ENCODE results near the gene PRXL2A. TPM values are rescaled to one million over a fixed set of nuclear protein-coding genes. Genes with fewer than 3 reads are reported as not detected.

PRXL2A gene
- total RNA-seq, 1 donor from 2014 or later: 73.5 TPM

GRCh38 chr10:80468806-80469421 is 60.6 kb downstream of the PRXL2A start:
- Mint-ChIP-seq H3K9me3 (no peaks in the 10 kb centered on the region), H3K4me3 (peak overlapping the region; percentile 80), H3K27me3 (no peaks in the 10 kb centered on the region), H3K36me3 (peaks cover 12% of the 10 kb centered on the region), H3K27ac (peak overlapping the region; percentile 92), H3K4me1 (ENCODE audit: unreplicated experiment) (peaks cover 77% of the 10 kb centered on the region)
- no peak for DNase-seq (ENCODE audit: extremely low spot score, unreplicated experiment)
- TF ChIP-seq CTCF (conservative IDR thresholded peaks at IDR 0.05): no peak

DNA sequence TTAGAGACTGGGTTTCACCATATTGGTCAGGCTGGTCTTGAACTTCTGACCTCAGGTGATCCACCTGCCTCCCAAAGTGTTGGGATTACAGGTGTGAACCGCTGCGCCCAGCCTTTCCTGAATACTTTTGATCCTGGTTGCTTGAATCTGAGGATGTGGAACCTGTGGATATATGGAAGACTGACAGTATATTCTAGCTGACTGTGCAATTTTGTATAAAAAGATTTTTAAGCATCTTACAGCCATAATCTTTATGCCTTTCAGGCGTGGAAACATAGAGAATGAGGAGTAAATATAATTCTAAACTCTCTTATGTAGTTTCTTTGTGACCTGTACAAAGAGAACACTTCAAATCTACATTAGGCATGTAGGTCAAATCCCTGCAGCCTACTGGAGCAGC is 61.9 kb downstream of the PRXL2A start:
- Mint-ChIP-seq H3K4me1 (ENCODE audit: unreplicated experiment) (peaks cover 75% of the 10 kb centered on the region), H3K4me3 (no peak overlapping the region), H3K36me3 (peaks cover 18% of the 10 kb centered on the region), H3K27me3 (no peaks in the 10 kb centered on the region), H3K27ac (peak overlapping the region; percentile 93), H3K9me3 (no peaks in the 10 kb centered on the region)
- TF ChIP-seq CTCF (conservative IDR thresholded peaks at IDR 0.05): no peak
- DNase-seq (ENCODE audit: extremely low spot score, unreplicated experiment): no peak

- Mint-ChIP-seq H3K4me1 (ENCODE audit: unreplicated experiment) (peaks cover 68% of the 10 kb centered on the region), H3K9me3 (no peaks in the 10 kb centered on the region), H3K36me3 (peaks cover 15% of the 10 kb centered on the region), H3K27ac (peak overlapping the region; percentile 93), H3K4me3 (peak overlapping the region; percentile 71), H3K27me3 (no peaks in the 10 kb centered on the region)
- TF ChIP-seq CTCF (conservative IDR thresholded peaks at IDR 0.05): no peak
- no peak for DNase-seq (ENCODE audit: extremely low spot score, unreplicated experiment)
Observed at GRCh38 chr10:80471001-80471400, 62.6 kb downstream of the PRXL2A start.

- no peak for TF ChIP-seq CTCF (conservative IDR thresholded peaks at IDR 0.05)
- Mint-ChIP-seq H3K36me3 (peaks cover 15% of the 10 kb centered on the region), H3K4me3 (peak overlapping the region; percentile 71), H3K9me3 (no peaks in the 10 kb centered on the region), H3K4me1 (ENCODE audit: unreplicated experiment) (peaks cover 63% of the 10 kb centered on the region), H3K27me3 (no peaks in the 10 kb centered on the region), H3K27ac (peak overlapping the region; percentile 93)
- DNase-seq (ENCODE audit: extremely low spot score, unreplicated experiment): no peak
Observed at GRCh38 chr10:80471715-80472233, 63.4 kb downstream of the PRXL2A start.

GRCh38 chr10:80472234-80473095 is 64.1 kb downstream of the PRXL2A start:
- Mint-ChIP-seq H3K27ac (peak overlapping the region; percentile 93), H3K27me3 (no peaks in the 10 kb centered on the region), H3K4me1 (ENCODE audit: unreplicated experiment) (peaks cover 56% of the 10 kb centered on the region), H3K36me3 (peaks cover 21% of the 10 kb centered on the region), H3K9me3 (peaks cover 4% of the 10 kb centered on the region), H3K4me3 (peak overlapping the region; percentile 17)
- no peak for DNase-seq (ENCODE audit: extremely low spot score, unreplicated experiment)
- peak; percentile 18 for TF ChIP-seq CTCF (conservative IDR thresholded peaks at IDR 0.05)
